GM18858 (cell line): ENCODE results near the gene HIGD1A.
A peak's percentile ranks its signal among the peaks of the same experiment; 100 is the strongest.

ENCODE experiments used
- ATAC-seq: cut with Tn5 transposase; IDR thresholded peaks from one replicate; pipeline ENCODE4 v1.9.1; 2021; ENCODE audit not compliant: unreplicated experiment

HIGD1A gene

GRCh38 chr3:42804106-42804830, at the start of gene HIGD1A:
HIGD1A (minus strand) TSS chr3:42804490; CDS start chr3:42794253, 10,237 bp downstream.
- ATAC-seq: peak; percentile 98

GRCh38 chr3:42853739-42854302, 49.5 kb upstream of the HIGD1A start:
- no peak for ATAC-seq

- no peak for ATAC-seq
Measured at GRCh38 chr3:42853056-42853455, 48.8 kb upstream of the HIGD1A start.

- ATAC-seq: no peak
Measured at GRCh38 chr3:42852441-42852840, 48.2 kb upstream of the HIGD1A start.

GRCh38 chr3:42851228-42851834, 47.0 kb upstream of the HIGD1A start:
- no peak for ATAC-seq

- ATAC-seq: no peak
Measured at GRCh38 chr3:42850263-42850662, 46.0 kb upstream of the HIGD1A start.

GRCh38 chr3:42849017-42849416, 44.7 kb upstream of the HIGD1A start:
- ATAC-seq: no peak

GRCh38 chr3:42847731-42848130, 43.4 kb upstream of the HIGD1A start:
- ATAC-seq: no peak

GRCh38 chr3:42846685-42847522, 42.6 kb upstream of the HIGD1A start:
- ATAC-seq: no peak

GRCh38 chr3:42844815-42845214, 40.5 kb upstream of the HIGD1A start:
- ATAC-seq: no peak

- ATAC-seq: no peak
Measured at GRCh38 chr3:42844412-42844713, 40.1 kb upstream of the HIGD1A start.

- ATAC-seq: no peak
Measured at GRCh38 chr3:42843713-42844411, 39.6 kb upstream of the HIGD1A start.

- ATAC-seq: no peak
Measured at GRCh38 chr3:42841332-42841731, 37.0 kb upstream of the HIGD1A start.

GRCh38 chr3:42839616-42840015, 35.3 kb upstream of the HIGD1A start:
- ATAC-seq: peak; percentile 98

GRCh38 chr3:42838571-42838970, 34.3 kb upstream of the HIGD1A start:
- ATAC-seq: no peak

GRCh38 chr3:42836150-42837123, 32.1 kb upstream of the HIGD1A start:
- no peak for ATAC-seq

- no peak for ATAC-seq
Measured at GRCh38 chr3:42831321-42831713, 27.0 kb upstream of the HIGD1A start.

GRCh38 chr3:42830437-42831320, 26.4 kb upstream of the HIGD1A start:
- no peak for ATAC-seq
